Osteoblast (primary cell): ENCODE measurements around the gene HHATL. TPM values are rescaled to one million over a fixed set of nuclear protein-coding genes. Genes with fewer than 3 reads are reported as not detected.

Source experiments
- DNase-seq: peaks from one replicate; pipeline ENCODE4 v3.0.0; 2011; ENCODE audit warnings: low spot score, mixed read lengths; ENCODE audit not compliant: insufficient read length; ENCODE audit errors: missing footprints
- H2AFZ ChIP-seq: 2 replicates; pipeline ENCODE4 v1.6.0; 2011; ENCODE audit warnings: mild to moderate bottlenecking, low read length
- H3K27ac ChIP-seq: 2 replicates; pipeline ENCODE4 v1.5.1; 2011; ENCODE audit warnings: mild to moderate bottlenecking, low read depth, low read length, moderate library complexity
- H3K27me3 ChIP-seq: 2 replicates; pipeline ENCODE4 v1.6.0; 2012; ENCODE audit warnings: mild to moderate bottlenecking, control low read depth, inconsistent platforms, low read length, moderate library complexity; ENCODE audit not compliant: insufficient read depth
- H3K36me3 ChIP-seq: 2 replicates; pipeline ENCODE4 v1.5.1; 2011; ENCODE audit warnings: mild to moderate bottlenecking, low read length, control low read depth, moderate library complexity; ENCODE audit not compliant: insufficient read depth
- H3K4me1 ChIP-seq: 2 replicates; pipeline ENCODE4 v1.5.1; 2011; ENCODE audit warnings: mild to moderate bottlenecking, low read length, control low read depth, moderate library complexity; ENCODE audit not compliant: insufficient read depth
- H3K4me2 ChIP-seq: 2 replicates; pipeline ENCODE4 v1.6.0; 2011; ENCODE audit warnings: mild to moderate bottlenecking, low read length; ENCODE audit not compliant: insufficient read depth
- H3K4me3 ChIP-seq: fragments of 200-600 bp; sonication (generic); 3 replicates; pipeline ENCODE4 v1.5.1; 2012; ENCODE audit warnings: mild to moderate bottlenecking, low read length, inconsistent platforms; ENCODE audit not compliant: insufficient read depth
- H3K79me2 ChIP-seq: 2 replicates; pipeline ENCODE4 v1.6.0; 2012; ENCODE audit warnings: mild to moderate bottlenecking, low read length, control low read depth, inconsistent platforms; ENCODE audit not compliant: insufficient read depth
- H3K9me3 ChIP-seq: 2 replicates; pipeline ENCODE4 v1.5.1; 2011; ENCODE audit warnings: low read depth, low read length, control low read depth
- H4K20me1 ChIP-seq: 2 replicates; pipeline ENCODE4 v1.6.0; 2012; ENCODE audit warnings: mild to moderate bottlenecking, low read length, control low read depth; ENCODE audit not compliant: insufficient read depth
- total RNA-seq: library from RNA; depleted of rRNA; stranded (reverse); fragments of >200 nt; gene quantifications from 2 replicates; pipeline ENCODE4 v1.2.3, GENCODE V29; 2012
- TF ChIP-seq, protein P1 (sequence below): IDR thresholded peaks from 2 replicates; pipeline ENCODE4 v1.5.1; 2011; ENCODE audit warnings: mild to moderate bottlenecking, low read depth, low read length, moderate library complexity; ENCODE audit errors: extremely low read depth

The HHATL gene
- total RNA-seq, 1 donor: not detected

DNA sequence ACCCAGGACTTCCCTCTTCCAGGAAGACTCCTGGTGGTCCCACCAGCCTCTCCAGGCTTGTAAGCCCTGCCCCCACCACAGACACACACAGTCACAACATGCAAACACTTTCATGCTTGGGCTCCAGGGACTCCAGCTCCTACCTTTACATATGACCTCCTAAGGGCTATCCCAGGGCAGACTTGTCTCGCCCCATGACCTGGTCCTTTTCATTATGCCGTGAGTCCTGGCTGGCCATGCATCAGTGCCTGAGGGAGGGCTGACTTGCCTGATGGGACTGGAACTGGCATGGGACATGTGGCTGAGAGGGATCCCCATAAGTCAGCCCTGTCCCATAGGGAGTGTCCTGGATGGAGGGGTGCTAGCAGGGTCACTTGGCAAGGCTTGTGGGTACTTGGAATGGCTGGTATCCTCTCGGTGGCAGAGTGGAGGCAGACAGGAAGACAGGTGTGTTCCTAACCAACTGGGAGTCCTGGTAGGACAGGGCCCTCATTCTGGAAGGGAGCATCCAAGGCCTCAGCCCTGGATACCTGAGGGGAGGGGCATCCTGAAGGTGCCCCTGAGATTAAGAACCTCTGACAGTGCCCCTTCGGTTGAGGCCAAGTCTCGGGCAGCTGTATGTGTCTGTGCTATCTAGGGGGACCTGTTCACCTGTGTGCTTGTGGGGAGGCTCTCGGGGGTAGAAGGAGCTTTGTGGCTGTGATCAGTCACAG lies 540 bp upstream of the HHATL start:
- TF ChIP-seq, protein P1, sequence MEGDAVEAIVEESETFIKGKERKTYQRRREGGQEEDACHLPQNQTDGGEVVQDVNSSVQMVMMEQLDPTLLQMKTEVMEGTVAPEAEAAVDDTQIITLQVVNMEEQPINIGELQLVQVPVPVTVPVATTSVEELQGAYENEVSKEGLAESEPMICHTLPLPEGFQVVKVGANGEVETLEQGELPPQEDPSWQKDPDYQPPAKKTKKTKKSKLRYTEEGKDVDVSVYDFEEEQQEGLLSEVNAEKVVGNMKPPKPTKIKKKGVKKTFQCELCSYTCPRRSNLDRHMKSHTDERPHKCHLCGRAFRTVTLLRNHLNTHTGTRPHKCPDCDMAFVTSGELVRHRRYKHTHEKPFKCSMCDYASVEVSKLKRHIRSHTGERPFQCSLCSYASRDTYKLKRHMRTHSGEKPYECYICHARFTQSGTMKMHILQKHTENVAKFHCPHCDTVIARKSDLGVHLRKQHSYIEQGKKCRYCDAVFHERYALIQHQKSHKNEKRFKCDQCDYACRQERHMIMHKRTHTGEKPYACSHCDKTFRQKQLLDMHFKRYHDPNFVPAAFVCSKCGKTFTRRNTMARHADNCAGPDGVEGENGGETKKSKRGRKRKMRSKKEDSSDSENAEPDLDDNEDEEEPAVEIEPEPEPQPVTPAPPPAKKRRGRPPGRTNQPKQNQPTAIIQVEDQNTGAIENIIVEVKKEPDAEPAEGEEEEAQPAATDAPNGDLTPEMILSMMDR: no peak
- no peaks in the 10 kb centered on the region for H3K4me1 ChIP-seq
- peaks cover 4% of the 10 kb centered on the region for H3K27me3 ChIP-seq
- no peak overlapping the region for H3K4me2 ChIP-seq
- H3K9me3 ChIP-seq: no peaks in the 10 kb centered on the region
- H2AFZ ChIP-seq: no peak overlapping the region
- no peak overlapping the region for H3K27ac ChIP-seq
- no peaks in the 10 kb centered on the region for H3K79me2 ChIP-seq
- DNase-seq: peak; percentile 91
- no peak overlapping the region for H3K4me3 ChIP-seq
- no peaks in the 10 kb centered on the region for H3K36me3 ChIP-seq
- H4K20me1 ChIP-seq: no peaks in the 10 kb centered on the region

DNA sequence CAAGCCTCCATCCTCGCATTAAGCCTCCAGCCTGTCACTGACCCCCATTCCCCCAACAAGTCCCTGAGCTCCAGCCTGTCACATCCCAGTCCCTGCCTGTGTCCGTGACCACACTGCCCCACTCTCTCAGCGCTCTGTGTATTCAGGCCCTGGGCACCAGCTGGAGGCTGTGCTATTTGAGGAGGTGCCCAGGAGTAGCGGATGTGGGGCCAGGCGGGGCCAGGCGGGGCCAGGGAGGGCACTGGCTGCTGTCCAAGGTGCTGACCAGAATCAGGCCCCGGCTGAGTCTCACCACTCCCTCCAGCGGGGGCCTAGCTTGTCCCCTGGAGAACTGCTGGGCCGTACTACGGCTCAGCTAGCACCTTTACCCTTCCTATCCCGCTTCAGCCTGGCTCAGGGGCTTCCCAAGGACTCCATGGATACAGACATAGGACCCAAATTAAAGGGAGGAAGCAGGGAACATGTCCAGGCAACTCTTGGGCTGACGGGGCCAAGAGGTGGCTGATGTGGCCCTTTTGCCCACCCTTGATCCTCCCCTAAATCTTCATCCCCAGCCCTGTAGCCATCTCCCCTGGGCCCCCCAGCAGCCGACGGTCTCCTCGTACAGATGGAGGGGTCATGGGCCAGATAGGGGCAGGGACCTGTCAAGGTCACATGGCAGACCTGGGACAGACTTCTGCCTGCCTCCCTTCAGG lies 1.1 kb downstream of the HHATL start:
- no peaks in the 10 kb centered on the region for H3K9me3 ChIP-seq
- no peaks in the 10 kb centered on the region for H3K79me2 ChIP-seq
- no peak overlapping the region for H3K4me2 ChIP-seq
- H3K36me3 ChIP-seq: no peaks in the 10 kb centered on the region
- H2AFZ ChIP-seq: no peak overlapping the region
- no peaks in the 10 kb centered on the region for H3K4me1 ChIP-seq
- no peak overlapping the region for H3K4me3 ChIP-seq
- DNase-seq: peak; percentile 95
- TF ChIP-seq, protein P1: no peak
- peaks cover 3% of the 10 kb centered on the region for H3K27me3 ChIP-seq
- no peaks in the 10 kb centered on the region for H4K20me1 ChIP-seq
- H3K27ac ChIP-seq: no peak overlapping the region

DNA sequence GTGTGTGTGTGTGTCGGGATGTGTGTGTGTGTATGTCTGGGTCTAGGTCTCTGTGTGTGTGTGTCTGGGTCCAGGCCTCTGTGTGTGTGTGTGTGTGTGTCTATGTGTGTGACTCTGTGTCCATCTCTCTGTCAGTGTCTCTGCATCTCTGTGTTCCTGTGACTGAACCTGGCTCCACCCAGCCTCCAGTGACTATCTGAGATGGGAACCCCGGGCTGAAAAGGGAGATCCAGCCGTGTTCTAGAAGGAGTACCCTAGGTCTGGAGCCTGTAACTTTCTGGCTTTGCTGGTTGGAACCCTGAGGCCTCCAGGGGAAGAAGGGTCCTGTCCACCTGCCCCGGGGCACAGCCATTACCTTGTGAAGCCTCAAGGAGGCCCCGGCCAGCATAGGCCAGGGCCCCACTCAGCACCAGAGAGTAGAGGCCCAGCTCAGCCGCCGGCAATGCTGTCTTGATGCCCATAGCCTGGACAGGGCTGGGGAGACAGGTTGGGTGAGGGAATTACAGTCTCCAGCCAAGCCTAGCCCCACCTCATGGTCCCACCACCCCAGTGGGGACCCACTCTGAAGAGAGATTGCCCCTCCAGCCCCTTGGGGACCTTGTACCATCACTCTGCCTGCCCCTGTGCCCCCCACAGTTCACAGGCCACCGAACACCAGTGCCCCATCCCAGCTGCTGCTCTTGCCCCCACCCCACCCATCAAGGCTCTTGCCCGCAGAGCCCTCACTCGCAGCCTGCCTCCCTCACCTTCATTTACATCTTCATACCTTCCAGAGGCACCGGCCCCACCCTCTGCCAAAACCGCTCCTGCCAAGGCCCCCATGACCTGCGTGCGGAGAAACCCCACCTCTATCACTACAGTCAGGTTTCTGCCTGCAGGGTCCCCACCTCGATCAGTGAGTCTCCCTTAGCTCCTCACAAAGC lies 2.0 kb downstream of the HHATL start:
- H3K27me3 ChIP-seq: peaks cover 2% of the 10 kb centered on the region

More for the DNA sequence above, 2.0 kb downstream of the HHATL start:
- TF ChIP-seq, protein P1: no peak
- Histone ChIP-seq H3K4me3 (no peak overlapping the region), H2AFZ (no peak overlapping the region), H3K79me2 (no peaks in the 10 kb centered on the region), H3K4me1 (no peaks in the 10 kb centered on the region), H3K9me3 (no peaks in the 10 kb centered on the region), H3K27ac (no peak overlapping the region), H3K4me2 (no peak overlapping the region), H4K20me1 (no peaks in the 10 kb centered on the region), H3K36me3 (no peaks in the 10 kb centered on the region)
- DNase-seq: peak; percentile 52
